BE2C (cell line): ENCODE data around the gene TMEM140.
"Not testable (repeated sequence)": the region's sequence is repeated elsewhere in the genome, so short reads cannot be mapped to it uniquely, and the experiment has no call there.

ENCODE experiments used
- DNase-seq: peaks from one replicate; pipeline ENCODE4 v3.0.0-alpha.2; 2020
- H3K27me3 ChIP-seq: fragments of 250-450 bp; sonication (Bioruptor Pico); 2 replicates; pipeline ENCODE4 v1.5.1; 2020; ENCODE audit warnings: mild to moderate bottlenecking
- H3K36me3 ChIP-seq: fragments of 250-450 bp; sonication (Bioruptor Pico); 2 replicates; pipeline ENCODE4 v1.5.1; 2020; ENCODE audit warnings: mild to moderate bottlenecking
- H3K4me1 ChIP-seq: fragments of 250-450 bp; sonication (Bioruptor Pico); 2 replicates; pipeline ENCODE4 v1.5.1; 2020
- H3K4me3 ChIP-seq: 2 replicates; pipeline ENCODE4 v1.5.1; 2011; ENCODE audit warnings: low read depth, low read length
- H3K9me3 ChIP-seq: fragments of 250-450 bp; sonication (Bioruptor Pico); 2 replicates; pipeline ENCODE4 v1.5.1; 2020
- TF ChIP-seq, protein P1 (sequence below): IDR thresholded peaks from 2 replicates; pipeline ENCODE4 v1.5.1; 2012; ENCODE audit warnings: mild to moderate bottlenecking, low read depth, low read length

TMEM140 gene

DNA sequence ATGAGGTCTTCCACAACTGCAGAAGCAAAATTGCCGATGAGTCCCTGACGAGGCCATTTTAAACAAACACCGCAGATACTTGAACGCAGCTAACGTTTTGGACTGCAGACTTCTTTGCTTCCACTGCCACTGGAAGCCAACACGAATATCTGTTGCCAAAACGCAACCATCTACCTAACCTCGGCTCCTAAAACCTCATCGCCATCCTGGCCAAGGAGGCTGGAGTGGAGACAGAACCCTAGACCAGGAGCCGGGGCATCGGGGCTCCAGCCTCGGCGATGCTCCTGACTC, 63.0 kb downstream of the TMEM140 start:
- no peak for DNase-seq
- peak overlapping the region; percentile 77 for H3K4me3 ChIP-seq

DNA sequence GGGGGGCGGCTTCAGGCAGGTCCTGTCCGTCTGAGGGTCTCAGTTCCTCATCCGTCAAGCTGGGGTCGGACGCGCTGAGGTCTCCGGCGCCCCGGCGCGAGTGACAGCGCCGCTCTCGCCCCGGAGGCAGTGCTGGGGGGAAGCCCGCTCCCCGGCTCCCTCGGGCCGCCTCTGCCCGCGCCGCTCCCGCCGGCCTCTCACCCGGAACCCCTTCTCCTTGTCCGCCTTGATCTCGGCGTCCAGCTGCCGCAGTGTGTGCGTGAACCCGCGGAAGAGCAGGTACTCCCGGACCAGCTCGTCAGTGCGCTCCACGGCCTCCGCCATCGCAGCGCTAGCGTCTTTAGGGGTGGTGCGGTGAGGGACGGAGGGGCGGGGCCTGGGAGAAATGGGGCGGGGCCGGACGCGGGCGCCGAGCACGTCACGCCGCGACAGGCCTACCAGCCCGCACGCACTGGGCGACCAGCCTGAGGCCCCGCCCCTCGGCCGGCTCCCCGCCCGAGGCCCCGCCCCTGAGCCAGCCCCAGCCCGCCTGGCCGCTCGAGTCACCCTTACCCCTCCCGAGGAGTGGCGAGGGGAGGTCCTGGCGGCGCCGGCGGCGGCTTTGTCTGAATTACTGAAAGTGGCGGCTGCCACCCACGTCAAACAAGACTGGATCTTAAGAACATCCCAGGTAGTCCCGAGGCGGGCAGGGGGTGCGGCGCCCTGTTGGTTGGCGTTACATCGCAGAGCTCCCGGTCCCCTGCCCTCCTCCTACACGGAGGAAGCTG, 63.5 kb downstream of the TMEM140 start, which contains the start of gene WDR91:
Gene WDR91, minus strand, starts transcription at position 348 of the 767 bp plus-strand sequence. Its CDS starts 24 bp downstream, at position 324.
- peak; percentile 98 for DNase-seq
- Histone ChIP-seq H3K4me1 (0 out of 2 replicates have a peak, but pooled peaks cover 3% of the 10 kb centered on the region), H3K27me3 (no peaks in the 10 kb centered on the region), H3K9me3 (no peaks in the 10 kb centered on the region), H3K4me3 (peak within 1 kb of the TSS; percentile 83), H3K36me3 (no peaks in the 10 kb centered on the region)
- TF ChIP-seq, protein P1, sequence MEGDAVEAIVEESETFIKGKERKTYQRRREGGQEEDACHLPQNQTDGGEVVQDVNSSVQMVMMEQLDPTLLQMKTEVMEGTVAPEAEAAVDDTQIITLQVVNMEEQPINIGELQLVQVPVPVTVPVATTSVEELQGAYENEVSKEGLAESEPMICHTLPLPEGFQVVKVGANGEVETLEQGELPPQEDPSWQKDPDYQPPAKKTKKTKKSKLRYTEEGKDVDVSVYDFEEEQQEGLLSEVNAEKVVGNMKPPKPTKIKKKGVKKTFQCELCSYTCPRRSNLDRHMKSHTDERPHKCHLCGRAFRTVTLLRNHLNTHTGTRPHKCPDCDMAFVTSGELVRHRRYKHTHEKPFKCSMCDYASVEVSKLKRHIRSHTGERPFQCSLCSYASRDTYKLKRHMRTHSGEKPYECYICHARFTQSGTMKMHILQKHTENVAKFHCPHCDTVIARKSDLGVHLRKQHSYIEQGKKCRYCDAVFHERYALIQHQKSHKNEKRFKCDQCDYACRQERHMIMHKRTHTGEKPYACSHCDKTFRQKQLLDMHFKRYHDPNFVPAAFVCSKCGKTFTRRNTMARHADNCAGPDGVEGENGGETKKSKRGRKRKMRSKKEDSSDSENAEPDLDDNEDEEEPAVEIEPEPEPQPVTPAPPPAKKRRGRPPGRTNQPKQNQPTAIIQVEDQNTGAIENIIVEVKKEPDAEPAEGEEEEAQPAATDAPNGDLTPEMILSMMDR, result no peak

More for the DNA sequence above, 63.0 kb downstream of the TMEM140 start:
- TF ChIP-seq, protein P1, result no peak
- 0 out of 2 replicates have a peak, but pooled peaks cover 3% of the 10 kb centered on the region for H3K4me1 ChIP-seq
- H3K27me3 ChIP-seq, result no peaks in the 10 kb centered on the region
- H3K36me3 ChIP-seq, result no peaks in the 10 kb centered on the region
- H3K9me3 ChIP-seq, result no peaks in the 10 kb centered on the region

DNA sequence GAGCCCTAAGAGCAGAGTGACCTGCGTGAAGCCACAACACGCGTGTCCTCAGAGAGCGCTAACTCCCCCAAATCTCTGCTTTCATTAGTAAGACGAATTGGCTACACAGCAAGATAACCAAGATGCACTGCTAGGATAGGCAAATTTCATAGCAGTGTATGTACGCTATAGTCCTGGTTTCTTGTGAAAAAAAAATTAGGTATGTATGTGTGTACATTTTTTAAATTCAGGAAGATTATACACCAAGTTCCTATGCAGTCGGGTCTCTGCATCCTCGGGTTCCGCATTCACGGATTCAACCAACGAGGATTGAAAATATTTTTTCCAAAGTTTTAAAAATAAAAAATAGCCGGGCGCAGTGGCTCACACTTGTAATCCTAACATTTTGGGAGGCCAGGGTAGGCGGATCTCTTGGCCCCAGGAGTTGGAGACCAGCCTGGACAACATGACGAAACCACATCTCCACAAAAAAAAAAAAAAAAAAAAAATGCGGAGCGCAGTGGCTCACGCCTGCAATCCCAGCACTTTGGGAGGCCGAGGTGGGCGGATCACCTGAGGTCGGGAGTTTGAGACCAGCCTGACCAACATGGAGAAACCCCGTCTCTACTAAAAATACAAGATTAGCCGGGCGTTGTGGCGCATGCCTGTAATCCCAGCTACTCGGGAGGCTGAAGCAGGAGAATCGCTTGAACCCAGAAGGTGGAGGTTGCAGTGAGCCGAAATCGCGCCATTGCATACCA, 64.2 kb downstream of the TMEM140 start:
- H3K36me3 ChIP-seq, H3K27me3 ChIP-seq, H3K9me3 ChIP-seq, H3K4me1 ChIP-seq, DNase-seq: not testable (repeated sequence)
- peak overlapping the region; percentile 83 for H3K4me3 ChIP-seq

- Histone ChIP-seq H3K27me3 (no peaks in the 10 kb centered on the region), H3K4me3 (no peak overlapping the region), H3K9me3 (no peaks in the 10 kb centered on the region), H3K36me3 (no peaks in the 10 kb centered on the region), H3K4me1 (0 out of 2 replicates have a peak, but pooled peaks cover 3% of the 10 kb centered on the region)
- TF ChIP-seq, protein P1, result no peak
- DNase-seq, result no peak
Measured at GRCh38 chr7:135213831-135214230, 66.0 kb downstream of the TMEM140 start.

DNA sequence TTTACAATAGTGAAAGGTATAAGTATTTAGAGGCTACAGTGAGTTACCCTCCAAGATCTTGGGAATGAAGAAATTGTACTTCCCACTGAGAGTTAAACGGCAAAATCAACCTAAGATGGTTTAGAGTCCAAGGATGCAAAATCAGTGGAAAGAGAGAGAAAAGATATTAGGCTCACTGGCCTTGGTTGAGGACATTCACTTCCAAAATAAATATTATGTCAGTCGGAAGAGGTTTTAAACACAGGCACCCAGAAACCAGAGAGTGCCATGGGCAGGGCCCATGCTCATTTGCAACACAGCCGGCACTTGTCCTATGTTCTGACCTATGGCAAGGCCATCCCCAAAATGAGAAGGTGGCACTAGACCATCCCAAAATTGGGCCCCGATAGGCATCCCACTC, 67.3 kb downstream of the TMEM140 start:
- Histone ChIP-seq H3K36me3 (no peaks in the 10 kb centered on the region), H3K4me3 (no peak overlapping the region), H3K9me3 (no peaks in the 10 kb centered on the region), H3K4me1 (0 out of 2 replicates have a peak, but pooled peaks cover 3% of the 10 kb centered on the region), H3K27me3 (no peaks in the 10 kb centered on the region)
- DNase-seq, result no peak
- TF ChIP-seq, protein P1, result no peak

DNA sequence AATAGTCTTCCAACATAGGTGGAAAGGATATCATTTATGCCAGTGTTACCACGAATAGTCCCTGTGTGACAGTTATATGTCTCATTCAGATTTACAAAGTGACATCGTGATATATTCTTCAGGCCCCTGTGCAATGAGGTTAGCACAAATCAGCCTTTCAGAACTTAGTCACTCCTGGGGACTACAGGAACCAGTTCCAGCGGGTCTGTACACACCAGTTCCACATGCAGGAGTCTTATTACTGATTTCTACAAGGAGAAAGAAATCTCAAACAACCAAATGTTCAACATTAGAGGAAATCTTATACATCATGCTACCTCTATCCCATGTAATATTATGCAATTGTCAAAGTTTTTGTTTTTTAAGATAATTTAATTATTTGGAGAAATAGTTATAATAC, 67.8 kb downstream of the TMEM140 start:
- Histone ChIP-seq H3K9me3 (no peaks in the 10 kb centered on the region; the same call in 1 of the 2 replicates), H3K4me3 (no peak overlapping the region), H3K36me3 (no peaks in the 10 kb centered on the region), H3K4me1 (0 out of 2 replicates have a peak, but pooled peaks cover 3% of the 10 kb centered on the region), H3K27me3 (no peaks in the 10 kb centered on the region)
- TF ChIP-seq, protein P1, result no peak
- no peak for DNase-seq
